ENCODE results near the gene PIP5K1B. TPM values are rescaled to one million over a fixed set of nuclear protein-coding genes. Genes with fewer than 3 reads are reported as not detected.

PIP5K1B gene
- total RNA-seq, 1 experiment from 2014 or later, result 0.20 TPM

- H3K79me2 ChIP-seq (ENCODE audit: insufficient read depth, low read length), result no peaks in the 10 kb centered on the region
- H3K4me2 ChIP-seq (ENCODE audit: low read length), result no peak overlapping the region
- DNase-seq (ENCODE audit: low read depth, low spot score), result no peak
- TF ChIP-seq FOSL1 (IDR thresholded peaks at IDR 0.05; ENCODE audit: low read depth), result no peak
- TF ChIP-seq EZH2 (IDR thresholded peaks at IDR 0.05), result no peak
- no peak for TF ChIP-seq POLR2AphosphoS5 (IDR thresholded peaks at IDR 0.05; ENCODE audit: low read depth, low read length)
- TF ChIP-seq YY1 (IDR thresholded peaks at IDR 0.05; ENCODE audit: extremely low read depth, insufficient replicate concordance, low read depth, low read length), result no peak
- no peak for TF ChIP-seq RAD21 (IDR thresholded peaks at IDR 0.05; ENCODE audit: low read depth)
- TF ChIP-seq JUND (IDR thresholded peaks at IDR 0.05), result no peak
- TF ChIP-seq ZBTB33 (IDR thresholded peaks at IDR 0.05; ENCODE audit: extremely low read depth, insufficient replicate concordance, low read length), result no peak
- no peak for TF ChIP-seq ZFX (IDR thresholded peaks at IDR 0.05)
- no peak for TF ChIP-seq SP1 (IDR thresholded peaks at IDR 0.05; ENCODE audit: low read depth)
- no peak for TF ChIP-seq CBX3 (IDR thresholded peaks at IDR 0.05; ENCODE audit: low read depth)
- CTCF ChIA-PET, result interaction anchor here (0.7 kb wide), 1 partner anchor 180 kb away, joined by 5 read pairs; no protein-coding TSS in a partner anchor
- BruUV-seq (replicated peaks), result no TSS peak
- no peak overlapping the region for H3K9ac ChIP-seq (ENCODE audit: low read length)
- H3K36me3 ChIP-seq (ENCODE audit: control insufficient read depth in 1 of 2, insufficient read depth in 2 of 2, low read length in 2 of 2), result no peaks in the 10 kb centered on the region
- intact Hi-C loops (cut with micrococcal nuclease), result no loop called here
- H4K20me1 ChIP-seq (ENCODE audit: insufficient read depth), result no peaks in the 10 kb centered on the region
- H3K27ac ChIP-seq (ENCODE audit: low read depth, low read length), result no peak overlapping the region
- H3K9me3 ChIP-seq (ENCODE audit: control insufficient read depth in 1 of 2, insufficient read depth in 1 of 2, low read depth in 1 of 2, low read length in 2 of 2), result no peaks in the 10 kb centered on the region
- ATAC-seq, result no peak
- no peak overlapping the region for H2AFZ ChIP-seq (ENCODE audit: low read depth, low read length, poor library complexity, severe bottlenecking)
- H3K4me1 ChIP-seq (ENCODE audit: control insufficient read depth in 1 of 2, insufficient read depth in 2 of 2, low read length in 2 of 2), result no peaks in the 10 kb centered on the region
- POLR2A ChIA-PET, result no interaction called here
- H3K4me3 ChIP-seq (replicated peaks in 1 of 2; ENCODE audit: low read depth in 1 of 2, low read length in 2 of 2), result no peak overlapping the region
- H3K9me2 ChIP-seq (ENCODE audit: insufficient read depth), result no peaks in the 10 kb centered on the region
- RAD21 ChIA-PET (ENCODE audit: low non-redundant PET in 1 of 2, low total read pairs in 2 of 2, uncharacterized antibody in 2 of 2, unreplicated experiment in 2 of 2), result no interaction called here
- peaks cover 26% of the 10 kb centered on the region for H3K27me3 ChIP-seq (ENCODE audit: insufficient read depth, low read length)
Observed at GRCh38 chr9:68963416-68963815, 258.4 kb downstream of the PIP5K1B start.

Data from HCT116 (cell line).